ENCODE measurements around the gene MLX.

MLX gene

GRCh38 chr17:42563950-42564349 lies 3.0 kb upstream of the MLX start:
- peak overlapping the region; percentile 94 for H3K27ac ChIP-seq (replicated peaks)
- no peak for TF ChIP-seq REST (IDR thresholded peaks at IDR 0.05; ENCODE audit: insufficient replicate concordance, low read depth)
- TF ChIP-seq SPI1 (IDR thresholded peaks at IDR 0.05; ENCODE audit: borderline replicate concordance, low read depth), result no peak
- no peak for TF ChIP-seq CTCF (IDR thresholded peaks at IDR 0.05; ENCODE audit: insufficient read depth, low read length)
- no peak for TF ChIP-seq GABPA (IDR thresholded peaks at IDR 0.05; ENCODE audit: low read depth)
- no peak for TF ChIP-seq POLR2AphosphoS5 (IDR thresholded peaks at IDR 0.05; ENCODE audit: low read depth)
- peak overlapping the region; percentile 85; the same call in 1 of the 2 replicates for H3K4me3 ChIP-seq (replicated peaks; ENCODE audit: insufficient read depth, low read length)
- DNase-seq (ENCODE audit: low read depth in 1 of 2, low spot score in 1 of 2), result no peak
- no peaks in the 10 kb centered on the region for H3K27me3 ChIP-seq (ENCODE audit: insufficient read depth, poor library complexity, severe bottlenecking)

- Histone ChIP-seq H3K27me3 (ENCODE audit: insufficient read depth, poor library complexity, severe bottlenecking) (no peaks in the 10 kb centered on the region), H3K27ac (replicated peaks) (no peak overlapping the region), H3K4me3 (replicated peaks; ENCODE audit: insufficient read depth, low read length) (no peak overlapping the region)
- DNase-seq (ENCODE audit: low read depth in 1 of 2, low spot score in 1 of 2), result no peak
- no peak for TF ChIP-seq CTCF (IDR thresholded peaks at IDR 0.05; ENCODE audit: insufficient read depth, low read length)
- no peak for TF ChIP-seq POLR2AphosphoS5 (IDR thresholded peaks at IDR 0.05; ENCODE audit: low read depth)
- TF ChIP-seq SPI1 (IDR thresholded peaks at IDR 0.05; ENCODE audit: borderline replicate concordance, low read depth), result no peak
- no peak for TF ChIP-seq GABPA (IDR thresholded peaks at IDR 0.05; ENCODE audit: low read depth)
- TF ChIP-seq REST (IDR thresholded peaks at IDR 0.05; ENCODE audit: insufficient replicate concordance, low read depth), result no peak
Observed at GRCh38 chr17:42564815-42565522, 1.9 kb upstream of the MLX start.

- no peak for DNase-seq (ENCODE audit: low read depth in 1 of 2, low spot score in 1 of 2)
- no peaks in the 10 kb centered on the region for H3K27me3 ChIP-seq (ENCODE audit: insufficient read depth, poor library complexity, severe bottlenecking)
- no peak for TF ChIP-seq CTCF (IDR thresholded peaks at IDR 0.05; ENCODE audit: insufficient read depth, low read length)
- no peak for TF ChIP-seq SPI1 (IDR thresholded peaks at IDR 0.05; ENCODE audit: borderline replicate concordance, low read depth)
- TF ChIP-seq POLR2AphosphoS5 (IDR thresholded peaks at IDR 0.05; ENCODE audit: low read depth), result no peak
- no peak for TF ChIP-seq GABPA (IDR thresholded peaks at IDR 0.05; ENCODE audit: low read depth)
- TF ChIP-seq REST (IDR thresholded peaks at IDR 0.05; ENCODE audit: insufficient replicate concordance, low read depth), result no peak
- no peak overlapping the region; the same call in 1 of the 2 replicates for H3K27ac ChIP-seq (replicated peaks)
- no peak overlapping the region for H3K4me3 ChIP-seq (replicated peaks; ENCODE audit: insufficient read depth, low read length)
Observed at GRCh38 chr17:42565523-42566214, 1.2 kb upstream of the MLX start.
